HG03575 (cell line): ENCODE measurements around the gene SWSAP1.
A peak's percentile ranks its signal among the peaks of the same experiment; 100 is the strongest.
"Not testable (repeated sequence)": the region's sequence is repeated elsewhere in the genome, so short reads cannot be mapped to it uniquely, and the experiment has no call there.

Source experiments
- ATAC-seq: cut with Tn5 transposase; IDR thresholded peaks from one replicate; pipeline ENCODE4 v1.9.1; 2021; ENCODE audit not compliant: unreplicated experiment, insufficient number of reproducible peaks, low FRiP score; ENCODE audit errors: extremely low read depth

The SWSAP1 gene, protein sequence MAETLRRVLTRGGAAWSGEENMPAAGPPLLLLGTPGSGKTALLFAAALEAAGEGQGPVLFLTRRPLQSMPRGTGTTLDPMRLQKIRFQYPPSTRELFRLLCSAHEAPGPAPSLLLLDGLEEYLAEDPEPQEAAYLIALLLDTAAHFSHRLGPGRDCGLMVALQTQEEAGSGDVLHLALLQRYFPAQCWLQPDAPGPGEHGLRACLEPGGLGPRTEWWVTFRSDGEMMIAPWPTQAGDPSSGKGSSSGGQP

GRCh38 chr19:11374433-11375142, at the start of gene SWSAP1:
TSS of gene SWSAP1 (plus strand) at chr19:11374666. CDS start at chr19:11374681, 15 bp downstream.
- peak; percentile 60 for ATAC-seq

- ATAC-seq: no peak
These were observed 49.6 kb upstream of the SWSAP1 start for GRCh38 chr19:11324748-11325389.

- ATAC-seq: no peak
These were observed 48.9 kb upstream of the SWSAP1 start for GRCh38 chr19:11325544-11325943.

DNA sequence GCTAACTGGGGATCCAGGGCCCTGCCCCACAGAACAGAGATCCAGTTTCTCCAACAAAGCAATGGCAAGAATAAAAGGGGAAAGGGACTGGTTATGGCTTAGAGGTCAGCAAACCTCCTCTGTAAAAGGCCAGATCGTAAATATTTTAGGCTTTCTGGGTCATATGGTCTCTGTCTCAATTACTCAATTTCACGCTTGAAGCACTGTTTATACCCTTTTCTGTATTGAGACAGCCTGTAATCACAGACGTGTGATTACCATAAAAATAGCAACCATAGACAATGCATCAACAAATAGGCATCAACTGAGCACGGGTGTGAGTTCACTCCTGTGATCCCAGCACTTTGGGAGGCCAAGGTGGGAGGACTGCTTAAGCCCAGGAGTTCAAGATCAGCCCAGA, 44.3 kb upstream of the SWSAP1 start:
- no peak for ATAC-seq

- ATAC-seq: no peak
These were observed 43.0 kb upstream of the SWSAP1 start for GRCh38 chr19:11331502-11331901.

DNA sequence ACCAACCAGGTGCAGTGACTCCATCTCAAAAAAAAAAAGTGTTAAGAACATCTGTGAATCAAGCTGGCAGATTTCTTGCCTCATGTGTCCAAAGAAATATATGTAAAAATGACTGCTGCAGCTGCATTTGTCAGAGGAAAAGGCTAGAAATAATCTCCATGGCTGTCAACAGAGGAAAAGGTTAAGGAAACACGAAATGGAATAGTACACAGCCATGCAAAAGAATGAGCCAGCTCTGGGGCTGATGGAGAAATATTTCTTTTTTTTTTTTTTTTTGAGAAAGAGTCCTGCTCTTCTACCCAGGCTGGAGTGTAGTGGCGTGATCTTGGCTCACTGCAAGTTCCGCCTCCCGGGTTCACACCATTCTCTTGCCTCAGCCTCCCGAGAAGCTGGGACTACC, 41.6 kb upstream of the SWSAP1 start:
- ATAC-seq: no peak

GRCh38 chr19:11333838-11334237, 40.6 kb upstream of the SWSAP1 start:
- ATAC-seq: not testable (repeated sequence)

GRCh38 chr19:11335449-11336146, 38.9 kb upstream of the SWSAP1 start:
- no peak for ATAC-seq

- ATAC-seq: no peak
These were observed 37.4 kb upstream of the SWSAP1 start for GRCh38 chr19:11337080-11337479.

DNA sequence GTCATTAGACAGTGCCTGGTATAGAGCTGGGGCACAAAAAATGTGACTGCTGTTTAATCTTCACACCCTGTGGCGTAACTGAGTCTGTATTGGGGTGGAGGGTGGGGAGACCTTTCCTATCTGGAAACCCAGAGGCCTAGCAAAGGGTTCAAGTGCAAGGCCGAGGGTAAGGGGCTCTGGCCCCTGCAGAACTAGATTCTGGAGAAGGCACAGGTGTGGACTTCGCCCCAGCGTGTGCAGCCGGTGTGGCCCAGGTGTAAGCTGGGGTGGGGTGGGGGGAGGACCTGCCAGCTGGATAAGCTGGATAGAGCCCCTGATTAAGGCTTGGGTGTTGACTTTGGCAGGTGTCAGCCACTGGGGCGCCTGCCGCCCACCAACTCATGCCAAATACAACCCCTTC, 36.3 kb upstream of the SWSAP1 start:
- no peak for ATAC-seq

GRCh38 chr19:11338569-11339253, 35.8 kb upstream of the SWSAP1 start:
- ATAC-seq: no peak

DNA sequence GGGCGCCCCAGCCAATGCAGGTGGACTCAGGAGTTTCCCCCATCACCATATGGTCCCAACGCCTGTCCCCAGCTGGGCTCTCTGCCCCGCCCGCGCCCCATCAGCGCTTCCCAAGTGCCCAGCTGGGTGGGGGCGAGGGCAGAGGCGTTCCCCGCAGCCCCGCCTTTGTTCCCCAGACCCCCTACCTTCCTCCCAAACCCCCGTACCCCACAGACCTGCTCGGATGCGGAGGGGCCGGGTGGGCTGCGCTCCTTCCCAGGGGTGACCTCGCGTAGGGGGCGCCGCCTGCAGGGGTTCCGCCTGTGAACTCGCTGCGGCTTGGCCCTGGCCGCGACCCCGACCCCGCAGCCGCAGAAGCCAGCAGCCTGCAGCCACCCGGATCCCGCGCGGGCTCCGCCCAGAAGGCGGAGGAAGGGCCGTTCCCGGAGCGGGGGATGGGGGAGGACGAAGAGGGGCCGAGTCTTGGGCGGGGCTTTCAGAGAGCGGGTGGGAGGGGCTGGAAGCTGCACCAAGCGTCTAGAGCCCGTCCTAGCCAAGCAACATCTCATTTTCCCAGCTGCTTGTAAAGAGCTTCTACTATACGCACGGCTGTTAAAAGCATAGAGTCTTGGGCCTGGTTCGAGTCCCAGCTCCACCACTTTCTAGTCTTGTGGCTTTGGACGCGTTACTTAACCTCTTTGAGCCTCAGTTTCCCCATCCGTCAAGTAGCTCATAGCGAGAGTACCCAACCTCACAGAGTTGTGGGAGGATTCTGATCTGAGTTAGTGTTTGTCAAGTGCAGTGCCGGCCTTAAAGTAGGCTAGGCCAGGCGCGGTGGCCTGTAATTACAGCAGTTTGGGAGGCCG, 35.0 kb upstream of the SWSAP1 start, which contains the start of gene RAB3D:
TSS of gene RAB3D (minus strand) at position 404 of the 845 bp plus-strand sequence. CDS start 2,258 bp downstream, outside the sequence.
- no peak for ATAC-seq

- not testable (repeated sequence) for ATAC-seq
These were observed 34.4 kb upstream of the SWSAP1 start for GRCh38 chr19:11340099-11340467.

DNA sequence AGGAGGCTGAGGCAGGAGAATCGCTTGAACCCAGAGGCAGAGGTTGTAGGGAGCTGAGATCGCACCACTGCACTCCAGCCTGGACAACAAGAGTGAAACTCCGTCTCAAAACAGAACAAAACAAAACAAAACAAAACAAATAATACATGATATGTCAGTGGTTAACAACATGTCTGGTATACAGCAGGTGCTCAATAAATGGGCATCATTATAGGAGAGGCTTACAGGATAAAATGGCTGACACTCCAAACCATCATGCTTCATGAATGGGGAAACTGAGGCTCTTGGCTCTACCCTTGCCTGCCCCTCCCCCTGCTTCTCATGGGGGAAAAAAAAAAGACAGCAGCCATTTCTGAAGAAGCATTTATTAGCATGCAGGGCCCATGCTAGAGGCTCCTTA, 32.0 kb upstream of the SWSAP1 start:
- ATAC-seq: no peak

DNA sequence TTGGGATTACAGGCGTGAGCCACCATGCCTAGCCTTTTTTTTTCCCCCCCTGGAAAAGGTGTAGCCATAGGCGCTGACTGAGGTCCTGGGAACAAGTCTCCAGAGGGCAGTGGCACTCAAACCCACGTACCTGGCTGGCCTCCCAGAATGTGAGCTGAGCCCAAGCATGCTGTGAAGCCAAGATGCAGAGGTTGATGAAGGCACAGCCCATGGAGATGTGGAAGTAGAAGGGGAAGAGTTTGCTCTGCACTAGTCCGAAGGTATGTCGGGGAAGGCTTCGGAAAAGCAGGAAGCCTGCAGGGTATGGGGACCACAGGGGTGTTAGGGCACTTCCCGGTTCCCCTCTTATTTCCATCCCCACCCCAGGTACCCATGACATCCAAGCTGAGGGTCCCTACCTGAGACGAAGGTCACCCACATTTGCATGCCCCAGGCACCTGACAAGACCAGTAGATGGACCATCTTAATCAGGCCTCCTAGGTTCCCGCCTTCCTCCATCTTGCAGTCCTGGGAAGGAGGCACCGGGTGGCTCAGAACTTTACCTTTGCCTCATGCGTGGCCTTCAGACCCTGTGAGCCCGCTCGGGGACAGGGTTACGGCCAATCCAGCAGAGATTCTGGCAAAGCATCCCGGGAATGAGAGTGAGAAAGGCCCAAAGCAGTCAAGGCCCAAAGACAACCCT, 29.2 kb upstream of the SWSAP1 start:
- no peak for ATAC-seq

- peak; percentile 66 for ATAC-seq
These were observed 28.1 kb upstream of the SWSAP1 start, which contains the start of the genes CCDC159 and TMEM205 for GRCh38 chr19:11346104-11346940. TSS of gene CCDC159 (plus strand) at chr19:11346519. CDS start at chr19:11346607, 88 bp downstream. TSS of gene TMEM205 (minus strand) at chr19:11346268. CDS start at chr19:11345619, 649 bp downstream.
